ENCODE results near the gene CT45A6.
"Not testable (repeated sequence)": the region's sequence is repeated elsewhere in the genome, so short reads cannot be mapped to it uniquely, and the experiment has no call there.

CT45A6 gene, protein sequence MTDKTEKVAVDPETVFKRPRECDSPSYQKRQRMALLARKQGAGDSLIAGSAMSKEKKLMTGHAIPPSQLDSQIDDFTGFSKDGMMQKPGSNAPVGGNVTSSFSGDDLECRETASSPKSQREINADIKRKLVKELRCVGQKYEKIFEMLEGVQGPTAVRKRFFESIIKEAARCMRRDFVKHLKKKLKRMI

DNA sequence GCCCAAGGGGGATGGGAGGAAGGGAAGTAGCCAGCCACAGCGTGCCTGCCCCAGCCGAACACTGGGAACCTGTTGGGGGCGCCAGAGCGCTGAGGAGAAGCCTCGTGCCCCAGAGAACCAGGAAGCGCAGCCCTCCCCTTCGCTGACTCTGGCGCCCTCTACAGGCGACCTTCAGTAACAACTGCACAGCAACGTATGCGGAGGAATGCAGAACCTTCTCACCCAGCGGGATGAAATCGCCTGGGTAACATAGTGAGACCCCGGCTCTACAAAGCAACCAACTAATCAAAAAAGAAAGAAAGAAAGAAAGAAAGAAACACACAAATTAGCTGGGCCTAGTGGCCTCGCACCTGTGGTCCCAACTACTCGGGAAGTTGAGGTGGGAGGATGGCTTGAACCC is at the start of gene CT45A6:
CT45A6 (minus strand) TSS at position 101 of the 400 bp plus-strand sequence. CDS start 3,794 bp downstream, outside the sequence.
- not testable (repeated sequence) for DNase-seq

- not testable (repeated sequence) for DNase-seq
Measured at GRCh38 chrX:135837180-135837579, 34.6 kb upstream of the CT45A6 start, which contains the start of gene CT45A7. Gene CT45A7, minus strand, starts transcription at chrX:135837280. Its CDS starts 3,747 bp downstream, at chrX:135833533.

DNA sequence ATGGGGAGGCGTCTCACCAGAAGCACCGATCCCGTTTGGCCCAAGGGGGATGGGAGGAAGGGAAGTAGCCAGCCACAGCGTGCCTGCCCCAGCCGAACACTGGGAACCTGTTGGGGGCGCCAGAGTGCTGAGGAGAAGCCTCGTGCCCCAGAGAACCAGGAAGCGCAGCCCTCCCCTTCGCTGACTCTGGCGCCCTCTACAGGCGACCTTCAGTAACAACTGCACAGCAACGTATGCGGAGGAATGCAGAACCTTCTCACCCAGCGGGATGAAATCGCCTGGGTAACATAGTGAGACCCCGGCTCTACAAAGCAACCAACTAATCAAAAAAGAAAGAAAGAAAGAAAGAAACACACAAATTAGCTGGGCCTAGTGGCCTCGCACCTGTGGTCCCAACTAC is 17.3 kb upstream of the CT45A6 start, which contains the start of gene CT45A2:
CT45A2 (minus strand) TSS at position 101 of the 400 bp plus-strand sequence. CDS start 3,747 bp downstream, outside the sequence.
- not testable (repeated sequence) for DNase-seq

DNA sequence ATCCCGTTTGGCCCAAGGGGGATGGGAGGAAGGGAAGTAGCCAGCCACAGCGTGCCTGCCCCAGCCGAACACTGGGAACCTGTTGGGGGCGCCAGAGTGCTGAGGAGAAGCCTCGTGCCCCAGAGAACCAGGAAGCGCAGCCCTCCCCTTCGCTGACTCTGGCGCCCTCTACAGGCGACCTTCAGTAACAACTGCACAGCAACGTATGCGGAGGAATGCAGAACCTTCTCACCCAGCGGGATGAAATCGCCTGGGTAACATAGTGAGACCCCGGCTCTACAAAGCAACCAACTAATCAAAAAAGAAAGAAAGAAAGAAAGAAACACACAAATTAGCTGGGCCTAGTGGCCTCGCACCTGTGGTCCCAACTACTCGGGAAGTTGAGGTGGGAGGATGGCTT is 17.2 kb downstream of the CT45A6 start, which contains the start of gene CT45A5:
CT45A5 (minus strand) TSS at position 101 of the 400 bp plus-strand sequence. CDS start 3,774 bp downstream, outside the sequence.
- not testable (repeated sequence) for DNase-seq

DNA sequence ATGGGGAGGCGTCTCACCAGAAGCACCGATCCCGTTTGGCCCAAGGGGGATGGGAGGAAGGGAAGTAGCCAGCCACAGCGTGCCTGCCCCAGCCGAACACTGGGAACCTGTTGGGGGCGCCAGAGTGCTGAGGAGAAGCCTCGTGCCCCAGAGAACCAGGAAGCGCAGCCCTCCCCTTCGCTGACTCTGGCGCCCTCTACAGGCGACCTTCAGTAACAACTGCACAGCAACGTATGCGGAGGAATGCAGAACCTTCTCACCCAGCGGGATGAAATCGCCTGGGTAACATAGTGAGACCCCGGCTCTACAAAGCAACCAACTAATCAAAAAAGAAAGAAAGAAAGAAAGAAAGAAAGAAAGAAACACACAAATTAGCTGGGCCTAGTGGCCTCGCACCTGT is 34.5 kb downstream of the CT45A6 start, which contains the start of gene CT45A3:
CT45A3 (minus strand) TSS at position 101 of the 400 bp plus-strand sequence. CDS start 3,747 bp downstream, outside the sequence.
- DNase-seq = not testable (repeated sequence)

- DNase-seq = not testable (repeated sequence)
Measured at GRCh38 chrX:135744739-135745138, 57.8 kb downstream of the CT45A6 start.
